NCI-H69 (cell line): ENCODE data around the gene TBX10.
"Not testable (repeated sequence)": the region's sequence is repeated elsewhere in the genome, so short reads cannot be mapped to it uniquely, and the experiment has no call there.

ENCODE experiments used
- DNase-seq: peaks from one replicate; lab custom pipeline; 2025; lab: John Stamatoyannopoulos, UW

The TBX10 gene

DNA sequence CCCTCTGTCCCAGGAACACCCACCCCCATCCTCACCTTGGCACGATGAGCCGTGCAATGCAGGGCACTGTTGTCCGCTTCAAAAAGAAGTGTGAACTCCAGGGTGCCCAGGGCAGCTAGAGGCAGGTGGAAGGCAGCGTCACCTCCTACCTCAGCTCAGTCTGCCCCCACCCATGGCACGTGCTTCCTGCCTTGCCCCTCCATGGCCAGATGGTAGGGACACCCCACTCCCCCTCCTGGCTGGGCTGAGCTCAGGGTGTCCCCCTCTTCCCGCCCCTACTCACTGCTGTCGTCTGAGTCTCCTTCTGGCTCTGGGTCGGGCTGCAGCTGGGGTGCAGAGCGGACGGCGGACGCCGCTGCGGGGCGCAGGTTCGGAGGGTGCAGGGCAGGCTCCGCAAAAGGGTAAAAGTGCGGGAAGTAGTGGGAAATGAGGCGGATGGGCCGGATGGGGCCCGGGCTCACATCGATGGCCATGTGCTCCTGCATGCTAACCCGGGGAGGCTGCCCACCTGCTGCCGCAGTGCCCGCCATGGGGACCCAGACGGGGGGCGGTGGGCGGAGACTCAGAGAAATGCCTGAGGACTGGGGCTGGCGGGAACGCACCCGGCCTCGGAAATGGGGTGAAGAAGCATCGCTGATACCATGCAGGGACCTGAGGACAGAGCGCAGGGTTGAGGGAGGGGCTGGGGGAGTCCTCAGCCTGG is 23.7 kb downstream of the TBX10 start:
- peak; percentile 41 for DNase-seq

DNA sequence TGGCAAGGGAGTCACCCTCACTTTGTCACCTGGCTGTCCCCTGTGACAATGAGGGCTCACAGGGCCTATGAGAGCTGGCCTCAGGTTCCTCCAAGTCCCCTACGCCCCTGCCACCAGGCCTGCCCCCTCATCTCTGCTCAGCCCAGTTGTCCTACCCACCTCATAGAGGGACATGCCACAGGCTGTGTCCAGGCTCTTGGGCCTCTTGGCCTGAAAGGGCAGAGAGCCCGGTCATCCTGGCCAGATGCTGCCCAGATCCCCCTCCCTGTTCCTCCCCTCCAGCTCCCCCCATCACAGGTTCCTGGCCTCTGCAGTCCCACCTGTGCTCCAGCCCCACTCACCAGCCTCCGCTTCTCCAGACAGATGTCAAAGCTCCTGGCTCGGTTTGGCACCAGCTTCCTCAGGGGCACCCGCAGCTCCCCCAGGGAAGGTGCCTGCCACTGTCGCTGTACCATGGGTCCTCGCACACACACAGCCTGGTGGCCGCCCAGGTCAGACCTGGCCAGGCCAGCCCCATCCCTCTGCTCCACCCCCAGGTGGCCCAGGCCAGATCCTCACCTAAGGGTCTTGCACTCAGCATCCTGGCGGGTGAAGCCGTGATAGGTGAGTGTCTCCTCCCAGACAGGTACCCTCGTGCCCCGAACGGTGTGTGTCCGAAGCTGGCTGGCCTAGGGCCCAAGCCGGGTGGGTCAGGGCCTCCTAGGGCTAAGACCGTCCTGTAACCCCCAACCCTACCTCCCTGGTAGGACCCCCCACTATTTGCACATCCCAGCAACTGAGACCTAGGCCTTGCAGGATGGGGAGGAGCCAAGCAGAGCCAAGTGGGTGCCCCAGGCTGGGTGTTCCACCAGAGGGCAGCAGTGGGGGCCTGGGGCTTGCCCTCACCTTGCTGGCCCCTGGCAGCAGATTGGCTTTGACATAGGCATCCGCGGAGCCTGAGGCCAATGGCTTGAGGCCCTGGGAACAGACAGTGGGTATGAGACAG is 24.5 kb downstream of the TBX10 start:
- DNase-seq: peak; percentile 47

DNA sequence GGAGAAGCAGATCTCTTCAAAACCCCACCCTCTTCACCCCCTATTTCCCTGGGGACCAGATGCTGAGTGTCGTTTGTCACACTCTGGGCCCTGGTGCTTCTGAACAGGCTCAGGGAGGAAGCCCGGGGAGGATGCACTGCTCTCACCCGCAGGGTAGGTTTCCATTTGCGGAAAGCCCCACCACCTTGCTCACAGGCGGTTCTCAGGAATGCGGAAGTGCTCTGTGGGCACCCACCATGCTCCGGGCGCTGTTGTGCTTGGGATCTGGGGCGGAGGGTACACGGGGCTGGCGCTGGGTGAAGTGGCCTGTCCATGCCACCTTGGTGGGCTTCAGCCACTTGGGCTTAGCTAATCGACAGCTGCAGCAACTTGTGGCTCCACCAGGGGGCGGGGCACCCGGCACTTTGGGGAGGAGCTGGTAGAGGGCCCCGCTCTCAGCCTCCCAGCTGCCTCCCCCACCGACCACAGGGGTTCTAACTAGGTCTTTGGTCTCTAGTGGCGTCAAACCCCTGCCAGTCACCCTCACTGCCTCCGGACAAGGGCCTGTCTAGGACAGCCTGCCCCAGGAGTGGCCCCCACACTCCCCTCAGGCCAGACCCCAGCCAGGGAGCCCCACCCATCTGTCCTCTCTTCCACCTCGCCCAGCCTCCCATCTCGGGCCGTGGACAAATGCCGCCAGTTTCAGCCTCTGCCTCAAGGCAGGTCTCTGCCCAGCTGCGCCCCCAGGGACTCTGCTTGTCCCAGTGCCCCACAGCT is 25.4 kb downstream of the TBX10 start:
- peak; percentile 58 for DNase-seq

DNA sequence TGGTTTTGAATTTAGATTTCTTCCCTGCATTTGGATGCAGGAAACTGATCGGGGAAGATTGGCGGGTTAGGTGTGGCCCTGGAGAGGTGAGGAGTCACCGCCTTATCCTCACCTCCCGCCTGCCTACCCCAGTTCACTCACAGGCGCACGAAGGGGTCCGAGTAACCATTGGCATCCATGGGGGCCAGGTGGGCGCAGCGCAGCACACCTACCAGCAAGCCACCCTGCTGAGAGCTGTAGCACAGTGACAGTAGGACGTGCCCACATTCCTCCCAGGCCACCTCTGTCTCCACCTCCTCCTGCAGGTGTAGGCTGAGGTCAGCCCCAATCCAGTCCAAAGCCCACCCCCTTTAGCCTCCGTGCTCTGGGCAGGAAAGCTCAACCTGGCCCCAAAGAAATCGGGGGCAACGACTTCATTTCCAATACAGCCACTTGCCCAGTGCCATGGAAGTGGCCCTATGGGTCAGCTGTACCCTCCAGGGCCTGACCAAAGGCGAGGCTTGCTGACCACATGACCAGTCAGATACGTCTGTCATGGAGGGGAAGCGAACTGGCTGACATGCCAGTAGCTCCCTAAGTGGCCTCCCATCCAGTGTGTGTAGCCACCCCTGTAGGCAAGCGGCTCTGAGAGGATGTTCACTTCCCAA is 26.1 kb downstream of the TBX10 start:
- DNase-seq: no peak

DNA sequence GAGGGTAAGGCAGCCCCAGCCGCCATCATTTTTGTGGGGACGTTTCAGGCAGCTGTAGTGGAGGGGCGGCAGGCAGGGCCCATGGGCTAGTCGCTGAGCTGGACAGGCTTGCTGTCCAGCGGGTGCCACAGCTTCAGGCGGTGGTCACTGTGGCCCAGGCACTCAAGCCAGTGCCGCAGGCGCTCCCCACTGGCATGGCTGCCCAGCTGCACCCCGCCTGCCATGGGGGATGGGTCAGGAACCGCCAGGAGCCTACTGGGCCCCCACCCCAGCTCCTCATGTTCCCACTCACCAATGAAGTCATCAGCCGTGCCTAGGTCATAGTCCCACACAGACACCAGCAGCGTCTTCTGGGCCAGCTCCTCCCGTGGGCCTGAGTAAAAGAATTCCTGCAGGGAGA is 26.8 kb downstream of the TBX10 start:
- DNase-seq: no peak

DNA sequence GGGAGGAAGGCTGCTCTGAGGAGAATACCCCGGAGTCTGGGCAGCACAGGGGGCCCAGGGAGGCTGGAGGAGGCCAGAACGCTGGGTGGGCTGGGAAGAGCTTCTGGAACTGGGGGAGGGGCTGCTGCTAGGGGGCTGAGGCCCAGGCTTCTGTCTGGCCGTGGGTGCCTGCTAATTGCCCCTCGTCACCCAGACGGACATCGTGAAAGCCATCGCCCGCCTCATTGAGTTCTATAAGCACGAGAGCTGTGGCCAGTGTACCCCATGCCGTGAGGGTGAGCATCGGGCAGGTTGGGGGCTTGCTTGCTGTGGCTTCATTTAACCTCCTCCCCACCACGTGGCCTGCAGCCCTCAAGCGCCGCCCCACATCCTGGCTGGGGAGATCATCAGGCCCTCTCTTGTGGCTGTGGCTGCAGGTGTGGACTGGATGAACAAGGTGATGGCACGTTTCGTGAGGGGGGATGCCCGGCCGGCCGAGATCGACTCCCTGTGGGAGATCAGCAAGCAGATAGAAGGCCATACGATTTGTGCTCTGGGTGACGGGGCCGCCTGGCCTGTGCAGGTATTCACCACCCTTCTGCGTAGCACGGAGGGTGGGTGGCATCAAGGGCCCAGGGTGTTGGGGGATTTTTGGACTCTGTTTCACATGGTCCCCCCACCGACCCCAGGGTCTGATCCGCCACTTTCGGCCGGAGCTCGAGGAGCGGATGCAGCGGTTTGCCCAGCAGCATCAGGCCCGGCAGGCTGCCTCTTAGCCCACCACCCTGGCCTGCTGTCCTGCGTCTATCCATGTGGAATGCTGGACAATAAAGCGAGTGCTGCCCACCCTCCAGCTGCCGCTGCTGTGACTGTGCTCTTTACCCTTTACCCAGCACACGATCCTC is 27.6 kb downstream of the TBX10 start:
- no peak for DNase-seq

DNA sequence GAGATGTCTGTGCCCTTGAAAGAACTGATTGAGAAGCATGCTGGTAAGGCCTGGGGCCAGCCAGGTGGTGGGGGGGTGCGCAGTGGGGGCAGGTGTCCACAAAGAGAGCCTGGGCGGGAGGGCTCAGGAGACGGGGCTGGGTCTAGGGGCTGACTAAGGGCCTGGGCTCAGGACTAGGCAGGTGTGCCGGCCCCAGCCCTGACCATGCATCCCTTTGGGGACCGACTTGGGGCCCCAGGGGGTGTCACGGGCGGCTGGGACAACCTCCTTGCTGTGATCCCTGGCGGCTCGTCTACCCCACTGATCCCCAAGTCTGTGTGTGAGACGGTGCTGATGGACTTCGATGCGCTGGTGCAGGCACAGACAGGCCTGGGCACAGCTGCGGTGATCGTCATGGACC is 28.4 kb downstream of the TBX10 start:
- no peak for DNase-seq

DNA sequence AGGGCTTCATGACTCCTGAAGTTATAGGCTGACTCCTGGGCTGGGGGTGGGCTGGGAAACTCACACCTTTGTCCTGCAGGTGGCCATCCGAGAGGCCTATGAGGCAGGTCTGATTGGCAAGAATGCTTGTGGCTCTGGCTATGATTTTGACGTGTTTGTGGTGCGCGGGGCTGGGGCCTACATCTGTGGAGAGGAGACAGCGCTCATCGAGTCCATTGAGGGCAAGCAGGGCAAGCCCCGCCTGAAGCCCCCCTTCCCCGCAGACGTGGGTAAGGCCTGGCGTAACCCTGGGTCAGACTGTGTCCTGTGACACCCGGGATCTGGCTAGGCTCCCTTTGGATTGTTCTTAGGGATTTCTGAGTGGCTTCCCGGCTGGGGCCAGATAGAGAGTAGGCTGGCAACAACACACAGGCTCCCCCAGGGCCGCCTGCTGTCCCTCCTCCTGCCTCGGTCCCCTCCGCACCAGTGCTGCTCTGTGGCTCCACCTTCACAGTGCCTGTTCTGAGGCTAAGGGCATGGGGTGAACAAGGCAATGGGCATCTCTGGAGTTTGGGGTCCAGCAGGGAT is 29.2 kb downstream of the TBX10 start:
- no peak for DNase-seq

DNA sequence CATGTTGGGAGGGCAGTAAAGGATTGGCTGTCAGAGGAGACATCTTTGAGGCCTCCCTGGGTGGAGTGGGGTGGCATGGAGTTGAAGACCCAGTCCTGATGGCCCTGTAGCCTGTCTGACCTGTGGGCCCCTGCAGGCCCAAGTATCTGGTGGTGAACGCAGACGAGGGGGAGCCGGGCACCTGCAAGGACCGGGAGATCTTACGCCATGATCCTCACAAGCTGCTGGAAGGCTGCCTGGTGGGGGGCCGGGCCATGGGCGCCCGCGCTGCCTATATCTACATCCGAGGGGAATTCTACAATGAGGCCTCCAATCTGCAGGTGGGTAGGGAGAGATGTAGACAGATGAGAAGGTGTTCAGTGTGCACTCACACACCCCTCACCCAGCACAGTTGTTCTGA is 30.2 kb downstream of the TBX10 start:
- no peak for DNase-seq

DNA sequence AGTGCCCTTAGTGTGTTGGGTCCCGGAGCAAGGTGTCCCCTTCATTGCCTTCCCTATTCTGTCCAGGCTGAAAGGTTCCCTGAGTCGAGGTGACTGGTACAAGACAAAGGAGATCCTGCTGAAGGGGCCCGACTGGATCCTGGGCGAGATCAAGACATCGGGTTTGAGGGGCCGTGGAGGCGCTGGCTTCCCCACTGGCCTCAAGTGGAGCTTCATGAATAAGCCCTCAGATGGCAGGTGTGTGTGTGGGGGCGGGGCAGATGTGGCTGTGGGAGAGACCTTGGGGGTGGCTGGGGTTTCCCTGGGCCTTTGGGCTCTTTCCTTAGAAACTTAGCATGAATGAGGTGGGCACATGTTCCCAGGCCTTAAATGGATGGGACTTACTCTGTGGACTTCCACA is 31.1 kb downstream of the TBX10 start:
- no peak for DNase-seq

DNA sequence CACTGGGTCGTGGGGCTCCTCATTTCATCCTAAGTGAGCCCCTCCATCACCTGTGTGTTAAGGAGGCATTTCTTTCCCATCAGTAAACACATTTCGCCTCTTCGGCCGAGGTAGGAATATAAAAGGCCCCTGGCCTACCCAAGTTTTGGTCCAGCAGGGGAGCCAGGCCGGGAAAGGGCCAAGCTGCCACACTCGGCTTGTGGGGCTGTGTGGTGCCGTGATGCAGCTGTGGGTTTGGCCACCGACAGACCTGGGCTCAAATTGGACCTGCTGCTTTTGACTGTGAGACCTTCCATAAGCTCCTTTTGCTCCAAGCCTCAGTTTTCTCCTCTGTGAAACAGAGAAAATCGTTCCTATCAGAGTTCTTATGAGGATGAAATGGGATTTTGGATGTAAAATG is 32.1 kb downstream of the TBX10 start:
- no peak for DNase-seq

DNA sequence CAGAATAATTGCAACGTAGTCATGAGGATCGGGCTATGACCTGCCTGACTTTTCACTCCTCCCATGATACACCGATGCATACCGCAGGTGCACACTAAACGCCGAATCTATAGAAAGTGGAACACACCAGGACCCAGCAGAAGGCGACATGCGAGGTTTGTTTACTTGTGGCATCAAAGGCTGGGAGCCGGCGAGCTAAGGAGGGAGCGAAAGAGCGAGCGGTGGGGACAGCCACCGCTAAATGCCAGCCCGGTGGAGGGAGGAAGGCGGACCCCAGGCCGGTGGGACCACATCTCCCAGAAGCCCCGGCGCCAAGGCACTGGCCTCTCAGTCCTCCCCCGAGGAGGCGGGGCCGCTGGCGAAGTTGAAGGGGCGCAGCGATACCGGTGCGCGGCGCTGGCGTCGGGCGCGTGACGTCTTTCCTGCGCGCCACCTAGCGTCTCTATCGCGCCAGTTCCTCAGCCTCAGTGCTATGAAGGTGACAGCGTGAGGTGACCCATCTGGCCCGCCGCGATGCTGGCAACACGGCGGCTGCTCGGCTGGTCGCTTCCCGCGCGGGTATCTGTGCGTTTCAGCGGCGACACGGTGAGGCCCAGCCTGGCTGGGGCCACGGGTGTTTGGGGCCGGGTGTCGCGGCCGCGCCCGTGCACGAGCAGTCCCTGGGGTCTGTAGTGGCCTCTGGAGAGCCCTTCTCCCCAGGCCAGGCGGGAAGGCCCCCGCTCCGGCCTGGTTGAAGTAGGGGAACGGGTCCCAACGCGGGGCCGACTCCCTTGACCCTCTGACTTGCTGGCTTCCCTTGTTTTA is 32.9 kb downstream of the TBX10 start, which contains the start of gene NDUFV1:
TSS of gene NDUFV1 (plus strand) at position 445 of the 804 bp plus-strand sequence. CDS start at position 514, 69 bp downstream.
- peak; percentile 99 for DNase-seq

DNA sequence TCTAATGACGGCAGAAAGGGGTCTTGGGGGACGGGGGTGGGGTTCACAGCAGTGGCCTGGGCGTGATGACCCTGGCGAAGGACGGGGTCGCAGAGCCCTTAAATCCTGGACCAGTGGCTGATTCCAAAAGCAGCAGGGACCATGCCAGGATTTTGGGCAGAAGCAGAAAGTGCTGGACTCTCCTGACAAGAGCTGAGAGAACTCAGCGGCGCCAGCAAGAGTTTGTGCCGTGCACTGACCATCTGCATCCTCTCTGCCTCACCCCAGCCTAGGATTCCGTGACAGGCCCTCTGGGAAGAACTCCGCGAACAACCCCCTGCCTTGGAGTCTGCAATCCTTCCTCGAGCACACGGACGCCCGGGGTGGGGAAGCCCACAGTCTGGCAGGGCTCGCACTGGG is 33.5 kb downstream of the TBX10 start:
- DNase-seq: no peak

DNA sequence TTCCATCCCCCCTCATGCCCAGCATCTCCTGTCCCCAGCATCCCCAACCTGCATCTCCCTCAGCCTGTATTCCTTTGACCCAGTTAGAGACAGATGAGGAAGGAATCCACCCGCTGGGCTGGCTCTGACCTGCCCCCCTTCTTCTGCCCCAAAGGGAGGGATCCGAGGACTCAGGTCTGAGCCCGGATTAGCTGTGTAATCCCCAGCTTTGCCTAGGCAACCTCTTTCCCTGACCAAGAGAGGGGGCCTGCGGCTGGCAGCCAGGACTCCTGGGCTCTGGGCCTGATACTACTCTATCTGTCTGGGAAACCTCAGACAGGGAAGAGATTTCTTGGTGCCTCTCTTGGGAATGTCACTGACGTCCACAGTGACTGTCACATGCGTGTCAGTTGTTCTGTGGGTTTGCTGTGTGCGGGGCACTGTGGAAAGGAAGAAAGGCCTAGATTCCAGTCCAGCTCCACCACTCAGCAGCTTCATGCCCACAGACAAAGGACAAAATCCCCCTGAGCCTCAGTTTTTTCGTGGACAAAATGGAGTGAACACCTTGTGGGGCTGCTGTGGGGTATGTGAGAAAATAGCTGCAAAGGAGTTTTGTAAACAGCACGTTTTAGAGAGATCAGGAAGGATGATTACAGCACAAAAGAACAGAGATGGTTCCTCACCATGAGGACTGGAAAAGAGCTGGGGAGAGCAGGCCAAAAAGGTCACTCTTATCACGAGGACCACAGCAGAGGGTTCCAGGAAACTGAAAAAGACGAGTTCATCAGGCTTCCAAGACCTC is 34.1 kb downstream of the TBX10 start:
- DNase-seq: no peak

DNA sequence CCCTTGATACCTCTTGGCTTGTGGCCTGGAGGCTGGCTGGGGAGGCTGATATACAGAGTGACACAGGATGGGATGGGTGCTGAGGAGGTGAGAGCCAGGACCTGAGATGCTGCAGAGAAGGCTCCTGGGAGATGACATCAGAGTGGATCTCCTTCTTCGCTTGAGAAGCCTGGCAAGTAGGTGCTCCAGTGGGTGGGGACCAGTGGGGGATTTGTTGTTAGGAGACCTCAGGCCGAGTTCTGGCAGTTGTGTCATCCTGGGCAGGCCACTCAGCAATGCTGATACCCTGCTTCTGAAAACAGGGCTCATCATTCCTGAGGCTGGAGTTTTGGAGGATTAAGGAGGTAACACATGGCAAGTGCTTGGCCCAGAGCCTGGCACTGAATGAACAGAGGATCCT is 34.7 kb downstream of the TBX10 start:
- no peak for DNase-seq

DNA sequence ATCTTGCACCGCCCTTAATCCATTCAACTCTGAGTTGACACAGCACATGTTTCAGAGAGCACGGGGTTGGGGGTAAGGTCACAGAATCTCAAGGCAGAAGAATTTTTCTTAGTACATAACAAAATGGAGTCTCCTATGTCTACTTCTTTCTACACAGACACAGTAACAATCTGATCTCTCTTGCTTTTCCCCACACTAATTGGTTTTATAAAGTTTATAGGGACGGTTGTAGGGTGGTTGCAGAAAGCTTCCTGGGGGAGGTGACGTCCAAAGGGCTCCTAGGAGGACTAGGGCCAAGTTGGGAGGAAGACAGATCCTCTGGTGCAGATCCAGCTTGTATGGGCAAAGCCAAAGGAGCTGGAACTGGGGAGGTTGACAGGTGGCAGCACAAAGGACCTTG is 35.4 kb downstream of the TBX10 start:
- DNase-seq: not testable (repeated sequence)

DNA sequence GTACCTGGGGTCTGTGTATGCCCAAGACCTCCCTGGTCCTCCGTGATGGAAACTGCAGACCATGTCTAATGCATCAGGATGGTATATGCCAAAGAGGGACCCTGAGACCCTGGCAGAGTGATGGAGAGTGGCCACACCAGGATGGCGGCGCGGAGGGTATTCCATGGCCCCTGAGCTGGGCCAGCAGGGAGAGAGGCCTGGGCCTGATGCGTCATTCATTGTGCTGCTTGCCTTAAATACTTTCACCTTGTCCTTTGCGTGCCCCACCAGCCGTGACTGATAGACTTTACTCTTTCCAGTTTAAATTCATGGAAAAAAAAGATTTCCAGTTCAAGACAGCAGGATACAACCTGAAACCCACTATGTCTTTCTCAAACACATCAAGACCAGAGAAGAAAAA is 38.5 kb downstream of the TBX10 start:
- DNase-seq: no peak

DNA sequence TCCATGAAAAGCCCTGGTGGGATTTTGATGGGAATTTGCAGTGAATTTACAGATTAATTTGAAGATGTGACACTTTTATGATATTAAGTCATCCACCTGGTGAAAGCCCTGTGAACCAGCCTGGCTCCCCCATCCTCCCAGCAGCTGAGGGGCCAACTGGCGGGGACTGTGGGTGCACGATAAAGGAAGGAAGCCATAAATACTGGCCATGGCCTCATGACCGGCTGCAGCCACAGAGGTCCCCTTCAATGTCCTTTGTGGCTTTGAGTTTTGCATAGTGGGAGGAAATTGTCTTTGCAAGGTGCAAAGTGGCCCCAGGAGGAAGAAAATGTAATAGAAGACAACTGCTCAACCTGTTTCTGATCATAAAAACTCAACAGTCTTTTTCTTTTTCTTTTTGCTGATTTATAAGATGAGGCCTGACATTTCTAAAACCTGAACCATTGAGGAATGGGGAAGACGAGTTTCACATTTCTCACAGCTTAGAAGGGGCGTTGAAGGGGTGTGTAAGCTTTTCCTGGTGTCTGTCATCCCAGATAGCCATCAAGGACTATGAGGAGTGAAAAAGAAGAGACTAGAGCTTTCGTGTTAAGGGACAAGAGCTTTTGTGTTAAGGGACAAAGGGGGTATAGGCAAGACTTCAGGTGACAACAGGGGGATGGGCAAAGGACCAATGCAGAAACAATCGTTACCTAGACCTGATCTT is 39.1 kb downstream of the TBX10 start:
- DNase-seq: no peak
